Neuronal stem cell (in vitro differentiated cells): ENCODE results near the gene RASGEF1C.
"Not testable (repeated sequence)": the region's sequence is repeated elsewhere in the genome, so short reads cannot be mapped to it uniquely, and the experiment has no call there.

Experiments used
- DNase-seq: peaks from one replicate; pipeline ENCODE4 v3.0.0-alpha.2; 2013; ENCODE audit warnings: low spot score
- H2AFZ ChIP-seq: one replicate; pipeline ENCODE4 v1.6.1; 2013; ENCODE audit warnings: mild to moderate bottlenecking, low read length, inconsistent platforms
- H2AK5ac ChIP-seq: 2 replicates; pipeline ENCODE4 v1.6.1; 2013; ENCODE audit warnings: low read depth, mild to moderate bottlenecking, inconsistent platforms, low read length, moderate library complexity, mixed read lengths
- H2BK120ac ChIP-seq: 2 replicates; pipeline ENCODE4 v1.6.1; 2013; ENCODE audit warnings: low read depth, mild to moderate bottlenecking, inconsistent platforms, low read length, moderate library complexity, mixed read lengths
- H2BK12ac ChIP-seq: one replicate; pipeline ENCODE4 v1.6.1; 2013; ENCODE audit warnings: low read length, inconsistent platforms
- H2BK15ac ChIP-seq: 2 replicates; pipeline ENCODE4 v1.6.1; 2013; ENCODE audit warnings: mild to moderate bottlenecking, low read length, inconsistent platforms, mixed read lengths
- H2BK5ac ChIP-seq: one replicate; pipeline ENCODE4 v1.6.1; 2013; ENCODE audit warnings: inconsistent platforms, mild to moderate bottlenecking, low read length, moderate library complexity
- H3K14ac ChIP-seq: one replicate; pipeline ENCODE4 v1.6.1; 2013; ENCODE audit warnings: low read length, inconsistent platforms
- H3K18ac ChIP-seq: 2 replicates; pipeline ENCODE4 v1.6.1; 2013; ENCODE audit warnings: low read length, inconsistent platforms
- H3K23ac ChIP-seq: 2 replicates; pipeline ENCODE4 v1.6.1; 2013; ENCODE audit warnings: low read depth, mild to moderate bottlenecking, mixed read lengths, low read length, inconsistent platforms; ENCODE audit not compliant: poor library complexity
- H3K27ac ChIP-seq: replicated peaks from 3 replicates; pipeline ENCODE4 v1.5.1; 2013; ENCODE audit warnings: low read length, inconsistent platforms
- H3K27me3 ChIP-seq, 3 experiments: 2 replicates each; pipeline ENCODE4 v1.6.1; 2013; ENCODE audit warnings: low read length in 3 of 3, mild to moderate bottlenecking in 2 of 3, inconsistent platforms in 1 of 3, low read depth in 1 of 3, mixed read lengths in 1 of 3, moderate library complexity in 1 of 3; ENCODE audit not compliant: control insufficient read depth in 3 of 3, insufficient read depth in 3 of 3
- H3K36me3 ChIP-seq, 2 donors: replicated peaks in 1 of 2; 2 replicates each; pipeline ENCODE4 v1.6.1; 2013; ENCODE audit warnings: low read length in 2 of 2; ENCODE audit not compliant: control insufficient read depth in 2 of 2, insufficient read depth in 2 of 2
- H3K4ac ChIP-seq: 2 replicates; pipeline ENCODE4 v1.6.1; 2013; ENCODE audit warnings: inconsistent platforms, mild to moderate bottlenecking, low read length, moderate library complexity
- H3K4me1 ChIP-seq, 2 donors: 1 replicate in 1 of 2; 2 replicates in 1 of 2; pipeline ENCODE4 v1.6.1; 2013; ENCODE audit warnings: low read length in 2 of 2, low read depth in 1 of 2; ENCODE audit not compliant: control insufficient read depth in 2 of 2, insufficient read depth in 1 of 2
- H3K4me2 ChIP-seq: one replicate; pipeline ENCODE4 v1.6.1; 2013; ENCODE audit warnings: mild to moderate bottlenecking, low read length, inconsistent platforms; ENCODE audit not compliant: insufficient read depth, poor library complexity, severe bottlenecking
- H3K4me3 ChIP-seq, 2 donors: 2 replicates each; pipeline ENCODE4 v1.5.1; 2013; ENCODE audit warnings: low read length in 2 of 2, mild to moderate bottlenecking in 2 of 2, inconsistent platforms in 1 of 2, moderate library complexity in 1 of 2
- H3K79me1 ChIP-seq: one replicate; pipeline ENCODE4 v1.6.1; 2013; ENCODE audit warnings: low read depth, mild to moderate bottlenecking, inconsistent platforms, low read length, moderate library complexity
- H3K9ac ChIP-seq: one replicate; pipeline ENCODE4 v1.6.1; 2013; ENCODE audit warnings: mild to moderate bottlenecking, low read depth, low read length, inconsistent platforms; ENCODE audit not compliant: poor library complexity
- H3K9me3 ChIP-seq, 2 donors: replicated peaks in 1 of 2; 2 replicates each; pipeline versions ENCODE3 to v1.6.1; 2013; ENCODE audit warnings: low read length in 2 of 2, mild to moderate bottlenecking in 2 of 2, inconsistent platforms in 1 of 2, low read depth in 1 of 2, mixed read lengths in 1 of 2, moderate library complexity in 1 of 2; ENCODE audit not compliant: control insufficient read depth in 2 of 2, insufficient read depth in 1 of 2
- H4K8ac ChIP-seq: one replicate; pipeline ENCODE4 v1.6.1; 2013; ENCODE audit warnings: low read depth, mild to moderate bottlenecking, inconsistent platforms, low read length, moderate library complexity
- H4K91ac ChIP-seq: one replicate; pipeline ENCODE4 v1.6.1; 2013; ENCODE audit warnings: low read length, low read depth, mild to moderate bottlenecking, inconsistent platforms; ENCODE audit not compliant: poor library complexity
- WGBS, 2 donors: extraction: QIAGEN DNeasy Blood & Tissue Kit; methylation state at CpG; one replicate each; pipeline ENCODE4 v1.1.7; 2013; ENCODE audit warnings: missing lambda C conversion rate in 2 of 2, mixed read lengths in 1 of 2; ENCODE audit not compliant: insufficient read length in 2 of 2, insufficient replicate concordance in 1 of 2; ENCODE audit errors: extremely low coverage in 2 of 2; 5-methylcytosine and 5-hydroxymethylcytosine counted together

RASGEF1C gene

GRCh38 chr5:180212363-180213255, 3.6 kb upstream of the RASGEF1C start:
- Histone ChIP-seq H2AFZ (no peak overlapping the region), H3K79me1 (peaks cover 7% of the 10 kb centered on the region), H3K23ac (no peak overlapping the region), H3K18ac (peak overlapping the region; percentile 72), H4K91ac (no peak overlapping the region), H3K9me3 (peaks cover 4 to 11% of the 10 kb centered on the region in 2 donors), H3K4me2 (no peak overlapping the region), H4K8ac (no peak overlapping the region), H2BK5ac (no peak overlapping the region), H3K27me3 (peaks cover 0 to 15% (median 14%) of the 10 kb centered on the region in 3 experiments), H3K36me3 (peaks cover 0 to 2% of the 10 kb centered on the region in 2 donors), H3K4me3 (no peak overlapping the region), H2BK12ac (no peak overlapping the region), H3K27ac (no peak overlapping the region), H2AK5ac (peak overlapping the region; percentile 47), H3K4ac (no peak overlapping the region), H3K14ac (no peak overlapping the region), H2BK120ac (no peak overlapping the region), H2BK15ac (no peak overlapping the region), H3K4me1 (peaks cover 0 to 11% of the 10 kb centered on the region in 2 donors), H3K9ac (no peak overlapping the region)
- WGBS, 2 donors = no CpG with 5 or more reads among the region's 19 CpGs
- no peak for DNase-seq

- Histone ChIP-seq H3K23ac (peak overlapping the region; percentile 39), H4K8ac (no peak overlapping the region)
Observed at GRCh38 chr5:180211761-180212035, 2.7 kb upstream of the RASGEF1C start.

GRCh38 chr5:180210961-180211760, 2.1 kb upstream of the RASGEF1C start:
- no CpG with 5 or more reads among the region's 16 CpGs for WGBS, 2 donors
- Histone ChIP-seq H3K14ac (no peak overlapping the region), H2BK12ac (no peak overlapping the region)

More at GRCh38 chr5:180211761-180212035, 2.7 kb upstream of the RASGEF1C start:
- peak overlapping the region; percentile 18 for H2AK5ac ChIP-seq
- H3K36me3 ChIP-seq = peaks cover 0 to 2% of the 10 kb centered on the region in 2 donors
- DNase-seq = no peak
- H3K4me1 ChIP-seq = peaks cover 0 to 12% of the 10 kb centered on the region in 2 donors
- no peak overlapping the region for H2AFZ ChIP-seq
- no peak overlapping the region for H3K4me2 ChIP-seq
- H3K9ac ChIP-seq = no peak overlapping the region
- no peak overlapping the region for H3K18ac ChIP-seq
- peaks cover 7% of the 10 kb centered on the region for H3K79me1 ChIP-seq
- no peak overlapping the region for H2BK15ac ChIP-seq
- H2BK120ac ChIP-seq = no peak overlapping the region
- H2BK5ac ChIP-seq = no peak overlapping the region
- peaks cover 0 to 23% (median 20%) of the 10 kb centered on the region in 3 experiments for H3K27me3 ChIP-seq
- no peak overlapping the region for H3K14ac ChIP-seq
- no peak overlapping the region for H3K4ac ChIP-seq
- no CpG with 5 or more reads among the region's 4 CpGs for WGBS, 2 donors
- H3K27ac ChIP-seq = no peak overlapping the region
- H3K9me3 ChIP-seq = peaks cover 4 to 9% of the 10 kb centered on the region in 2 donors
- no peak overlapping the region for H3K4me3 ChIP-seq
- no peak overlapping the region for H2BK12ac ChIP-seq
- H4K91ac ChIP-seq = no peak overlapping the region

GRCh38 chr5:180210077-180210476, 1.1 kb upstream of the RASGEF1C start:
- H3K23ac ChIP-seq, H2AFZ ChIP-seq, H3K14ac ChIP-seq, H3K79me1 ChIP-seq, H3K36me3 ChIP-seq, H3K27ac ChIP-seq, H2BK12ac ChIP-seq, H2BK15ac ChIP-seq, H2BK5ac ChIP-seq, H2AK5ac ChIP-seq, H3K4ac ChIP-seq, H4K91ac ChIP-seq, H3K9ac ChIP-seq, H3K18ac ChIP-seq, H2BK120ac ChIP-seq, H3K4me2 ChIP-seq, DNase-seq, H3K9me3 ChIP-seq, H4K8ac ChIP-seq, H3K4me3 ChIP-seq: not testable (repeated sequence)
- Histone ChIP-seq H3K4me1 (peaks cover 0 to 12% of the 10 kb centered on the region in 2 donors), H3K27me3 (peaks cover 0 to 28% (median 20%) of the 10 kb centered on the region in 3 experiments)
- WGBS, 2 donors = no CpG with 5 or more reads among the region's 12 CpGs

More at GRCh38 chr5:180210961-180211760, 2.1 kb upstream of the RASGEF1C start:
- H2AK5ac ChIP-seq = peak overlapping the region; percentile 18
- peak overlapping the region; percentile 8 for H2BK15ac ChIP-seq
- no peak overlapping the region for H3K4me2 ChIP-seq
- peak overlapping the region; percentile 17 for H3K18ac ChIP-seq
- DNase-seq = no peak
- peak overlapping the region; percentile 39 for H4K91ac ChIP-seq
- H2AFZ ChIP-seq = no peak overlapping the region
- peaks cover 0 to 2% of the 10 kb centered on the region in 2 donors for H3K36me3 ChIP-seq
- no peak overlapping the region for H3K4ac ChIP-seq
- H3K27me3 ChIP-seq = peaks cover 0 to 28% (median 20%) of the 10 kb centered on the region in 3 experiments
- H4K8ac ChIP-seq = no peak overlapping the region
- no peak overlapping the region for H3K4me3 ChIP-seq
- no peak overlapping the region for H2BK120ac ChIP-seq
- H3K9me3 ChIP-seq = peaks cover 4 to 7% of the 10 kb centered on the region in 2 donors
- H3K9ac ChIP-seq = peak overlapping the region; percentile 74
- peaks cover 7% of the 10 kb centered on the region for H3K79me1 ChIP-seq
- peak overlapping the region; percentile 39 for H3K23ac ChIP-seq
- peaks cover 0 to 12% of the 10 kb centered on the region in 2 donors for H3K4me1 ChIP-seq
- no peak overlapping the region for H3K27ac ChIP-seq
- no peak overlapping the region for H2BK5ac ChIP-seq
